ENCODE measurements around the gene PTPN7.

Gene PTPN7

DNA sequence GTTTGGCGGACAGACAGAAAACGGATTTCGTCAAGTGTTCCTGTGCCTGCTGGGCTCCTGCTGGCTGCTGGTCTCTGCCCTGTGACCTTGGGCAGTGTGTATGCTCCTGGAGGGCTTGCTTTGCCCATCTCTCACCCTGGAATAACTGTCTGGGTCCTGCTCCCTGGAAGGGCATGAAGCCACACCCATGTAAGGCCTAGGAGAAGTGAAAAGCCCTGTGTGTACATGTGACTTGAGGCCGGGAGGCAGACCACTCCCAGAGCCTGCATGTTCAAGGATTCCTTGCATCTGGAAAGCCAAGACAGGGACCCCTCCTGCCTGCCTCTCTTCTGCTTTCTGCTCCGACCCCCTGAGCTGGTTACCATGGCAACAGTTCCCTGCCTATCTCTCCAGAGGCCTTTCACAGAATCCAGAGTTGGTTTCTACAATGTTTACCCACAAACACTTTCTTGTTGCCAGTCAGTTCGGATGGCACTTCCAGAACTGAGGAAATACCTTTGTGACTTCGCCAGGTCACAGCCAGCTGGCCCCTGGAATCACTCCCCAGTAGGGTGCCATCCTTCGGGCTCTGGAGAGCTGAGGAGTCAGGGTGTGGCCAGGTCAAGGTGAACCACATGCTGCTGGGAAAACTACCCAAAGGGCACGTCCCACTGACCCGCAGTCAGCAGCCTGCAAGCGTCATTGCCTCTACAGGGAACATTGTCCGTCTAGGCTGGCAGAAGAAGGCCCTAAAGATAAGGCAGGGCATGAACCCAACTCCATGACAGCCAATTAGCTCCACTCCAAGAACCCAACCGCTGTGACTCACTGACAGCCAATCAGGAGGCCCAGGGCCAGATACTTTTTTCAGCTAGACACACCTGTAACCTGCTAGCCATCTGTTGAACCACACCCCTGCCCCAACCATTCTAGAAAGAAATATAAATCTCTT lies 52.3 kb downstream of the PTPN7 start:
- H3K79me2 ChIP-seq (ENCODE audit: insufficient read depth, low read length) = no peaks in the 10 kb centered on the region
- no peaks in the 10 kb centered on the region for H3K9me2 ChIP-seq (ENCODE audit: low read depth, low read length)
- no peak overlapping the region for H3K4me3 ChIP-seq (ENCODE audit: low read depth, low read length, poor library complexity, severe bottlenecking)
- no peak overlapping the region for H3K27ac ChIP-seq (ENCODE audit: low read depth, low read length, poor library complexity, severe bottlenecking)
- no peaks in the 10 kb centered on the region for H3K4me1 ChIP-seq (ENCODE audit: insufficient read depth, low read length, severe bottlenecking)
- H4K20me1 ChIP-seq (ENCODE audit: insufficient read depth, low read length) = no peaks in the 10 kb centered on the region
- H3K27me3 ChIP-seq (ENCODE audit: insufficient read depth, low read length) = no peaks in the 10 kb centered on the region; the same call in 1 of the 2 replicates
- no peak overlapping the region for H2AFZ ChIP-seq (ENCODE audit: low read length)
- H3F3A ChIP-seq (ENCODE audit: insufficient read depth, low read length) = no peaks in the 10 kb centered on the region
- no peaks in the 10 kb centered on the region for H3K36me3 ChIP-seq (ENCODE audit: insufficient read depth, low read length)
- no peak overlapping the region for H3K9ac ChIP-seq (ENCODE audit: low read length)
- H3K4me2 ChIP-seq (ENCODE audit: low read length) = no peak overlapping the region
- no peaks in the 10 kb centered on the region for H3K9me3 ChIP-seq (ENCODE audit: low read length)
- TF ChIP-seq EZH2 (IDR thresholded peaks at IDR 0.05; ENCODE audit: borderline replicate concordance, low read length) (no peak), CTCF (IDR thresholded peaks at IDR 0.05; ENCODE audit: low read length) (no peak)

DNA sequence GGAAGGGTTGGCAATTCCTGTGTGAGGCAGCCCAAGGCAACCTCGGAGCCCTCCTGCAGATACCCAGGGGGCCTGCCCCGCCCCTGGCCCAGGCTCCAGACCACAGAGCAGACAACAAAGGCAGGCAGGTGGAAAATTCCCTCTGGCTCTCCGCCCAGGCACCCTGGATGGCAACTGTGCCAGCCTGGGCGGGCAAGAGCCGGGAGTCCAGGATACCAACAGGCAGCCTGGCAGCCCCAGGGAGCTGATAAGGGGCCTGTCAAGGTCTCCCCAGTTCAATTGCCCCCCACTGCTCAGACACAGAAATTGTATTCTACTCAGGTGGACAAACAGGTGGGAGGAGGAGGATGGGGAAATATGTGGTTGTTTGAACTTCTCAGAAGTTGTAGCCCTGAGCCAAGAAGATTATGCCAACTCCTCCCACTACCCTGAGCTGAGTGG lies 53.1 kb downstream of the PTPN7 start:
- H3K9ac ChIP-seq (ENCODE audit: low read length) = no peak overlapping the region
- no peak overlapping the region for H2AFZ ChIP-seq (ENCODE audit: low read length)
- TF ChIP-seq CTCF (IDR thresholded peaks at IDR 0.05; ENCODE audit: low read length) = no peak
- H3K9me2 ChIP-seq (ENCODE audit: low read depth, low read length) = no peaks in the 10 kb centered on the region
- no peak overlapping the region for H3K4me2 ChIP-seq (ENCODE audit: low read length)
- no peaks in the 10 kb centered on the region for H3K79me2 ChIP-seq (ENCODE audit: insufficient read depth, low read length)
- H3K27me3 ChIP-seq (ENCODE audit: insufficient read depth, low read length) = no peaks in the 10 kb centered on the region; the same call in 1 of the 2 replicates
- H3K4me3 ChIP-seq (ENCODE audit: low read depth, low read length, poor library complexity, severe bottlenecking) = no peak overlapping the region
- no peaks in the 10 kb centered on the region for H3K4me1 ChIP-seq (ENCODE audit: insufficient read depth, low read length, severe bottlenecking)
- no peaks in the 10 kb centered on the region for H3F3A ChIP-seq (ENCODE audit: insufficient read depth, low read length)
- no peaks in the 10 kb centered on the region for H4K20me1 ChIP-seq (ENCODE audit: insufficient read depth, low read length)
- H3K36me3 ChIP-seq (ENCODE audit: insufficient read depth, low read length) = no peaks in the 10 kb centered on the region
- H3K9me3 ChIP-seq (ENCODE audit: low read length) = no peaks in the 10 kb centered on the region
- no peak overlapping the region for H3K27ac ChIP-seq (ENCODE audit: low read depth, low read length, poor library complexity, severe bottlenecking)

GRCh38 chr1:202106340-202107254 lies 53.8 kb downstream of the PTPN7 start:
- Histone ChIP-seq H3K36me3 (ENCODE audit: insufficient read depth, low read length) (no peaks in the 10 kb centered on the region), H3K9ac (ENCODE audit: low read length) (no peak overlapping the region), H3F3A (ENCODE audit: insufficient read depth, low read length) (no peaks in the 10 kb centered on the region), H4K20me1 (ENCODE audit: insufficient read depth, low read length) (no peaks in the 10 kb centered on the region), H3K4me2 (ENCODE audit: low read length) (no peak overlapping the region), H3K9me3 (ENCODE audit: low read length) (no peaks in the 10 kb centered on the region), H2AFZ (ENCODE audit: low read length) (no peak overlapping the region), H3K27me3 (ENCODE audit: insufficient read depth, low read length) (no peaks in the 10 kb centered on the region; the same call in 1 of the 2 replicates), H3K27ac (ENCODE audit: low read depth, low read length, poor library complexity, severe bottlenecking) (no peak overlapping the region), H3K4me3 (ENCODE audit: low read depth, low read length, poor library complexity, severe bottlenecking) (no peak overlapping the region), H3K79me2 (ENCODE audit: insufficient read depth, low read length) (no peaks in the 10 kb centered on the region), H3K4me1 (ENCODE audit: insufficient read depth, low read length, severe bottlenecking) (no peaks in the 10 kb centered on the region), H3K9me2 (ENCODE audit: low read depth, low read length) (no peaks in the 10 kb centered on the region)
- TF ChIP-seq EZH2 (IDR thresholded peaks at IDR 0.05; ENCODE audit: borderline replicate concordance, low read length) = no peak
- no peak for TF ChIP-seq CTCF (IDR thresholded peaks at IDR 0.05; ENCODE audit: low read length)
